K562 (cell line): ENCODE measurements around the gene C19orf44. TPM values are rescaled to one million over a fixed set of nuclear protein-coding genes. Genes with fewer than 3 reads are reported as not detected.

Source experiments
- HMG20B ChIP-seq: fragments of 250-450 bp; sonication (Bioruptor Pico); IDR thresholded peaks from 2 replicates; pipeline ENCODE4 v1.5.0; 2021; ENCODE audit warnings: mild to moderate bottlenecking
- HOXB6 ChIP-seq: fragments of 250-450 bp; sonication (Bioruptor Pico); IDR thresholded peaks from 2 replicates; pipeline ENCODE4 v1.5.1; 2022; ENCODE audit warnings: mild to moderate bottlenecking, borderline replicate concordance
- JUN ChIP-seq, 2 experiments: sonication (generic) in 1 of 2; formaldehyde crosslinking in 1 of 2; IDR thresholded peaks; 2 replicates each; pipeline versions ENCODE4 v1.6.1 to v1.8.0; 2012 to 2022; ENCODE audit warnings: borderline replicate concordance in 2 of 2, mild to moderate bottlenecking in 2 of 2, improper control_type of control experiment in 1 of 2, low read depth in 1 of 2, low read length in 1 of 2, missing genetic modification reagents in 1 of 2
- KLF13 ChIP-seq: fragments of 450-650 bp; IDR thresholded peaks from 2 replicates; pipeline ENCODE4 v1.6.1; 2016; ENCODE audit warnings: missing genetic modification characterization, low read depth, mild to moderate bottlenecking, missing compliant biosample characterization, moderate library complexity, borderline replicate concordance
- MTA1 ChIP-seq: fragments of 450-650 bp; IDR thresholded peaks from 2 replicates; pipeline ENCODE4 v1.6.1; 2017; ENCODE audit warnings: borderline replicate concordance
- NKRF ChIP-seq: fragments of 450-650 bp; IDR thresholded peaks from 2 replicates; pipeline ENCODE4 v1.6.1; 2016; ENCODE audit warnings: borderline replicate concordance
- NRF1 ChIP-seq, 2 experiments: fragments of 450-650 bp; IDR thresholded peaks in 1 of 2; conservative IDR thresholded peaks in 1 of 2; 2 replicates each; pipeline ENCODE4 v1.6.1; 2014; ENCODE audit warnings: mild to moderate bottlenecking in 2 of 2
- RBFOX2 ChIP-seq: fragments of 200-400 bp; formaldehyde crosslinking; IDR thresholded peaks from 2 replicates; pipeline ENCODE4 v1.6.1; 2017; ENCODE audit warnings: low read depth, mild to moderate bottlenecking, low read length, moderate library complexity
- SIN3A ChIP-seq, 2 experiments: fragments of 150-350 bp in 1 of 2; IDR thresholded peaks; 2 replicates each; pipeline ENCODE4 v1.6.1; 2011 to 2016; ENCODE audit warnings: borderline replicate concordance in 2 of 2, low read depth in 2 of 2, low read length in 2 of 2, mild to moderate bottlenecking in 2 of 2, moderate library complexity in 2 of 2; ENCODE audit not compliant: control insufficient read depth in 1 of 2
- SUPT5H ChIP-seq: fragments of 450-650 bp; IDR thresholded peaks from 2 replicates; pipeline ENCODE4 v1.6.1; 2016
- ZNF77 ChIP-seq: fragments of 250-450 bp; sonication (Bioruptor Pico); IDR thresholded peaks from 2 replicates; pipeline ENCODE4 v1.5.0; 2020
- polyA plus RNA-seq, 8 experiments: library from polyadenylated mRNA; depleted of rRNA in 4 of 8; stranded (reverse) in 5 of 8; unstranded in 3 of 8; fragments of >200 nt; fragmentation: Nextera tagmentation in 2 of 8; fragmentation: Illumina TruSeq in 1 of 8; extraction: Ambion mirVana in 2 of 8; extraction: Trizol in 1 of 8; gene quantifications; 2 replicates each; pipeline versions ENCODE4 v1.2.1 to v1.2.3, GENCODE V29; 2011 to 2014; ENCODE audit warnings: inconsistent platforms in 1 of 8, missing spikeins in 1 of 8
- total RNA-seq, 7 experiments: library from RNA; depleted of rRNA in 6 of 7; stranded (reverse); fragments of >200 nt in 6 of 7; fragmentation: Illumina TruSeq in 2 of 7; extraction: Trizol in 2 of 7; gene quantifications; 2 replicates each; pipeline versions ENCODE4 v1.2.1 to v1.2.3, GENCODE V29; 2011 to 2021; ENCODE audit warnings: low replicate concordance in 1 of 7
- TF ChIP-seq, protein P1 (sequence below): fragments of 250-450 bp; sonication (Bioruptor Pico); IDR thresholded peaks from 2 replicates; pipeline ENCODE4 v1.8.0; 2021; ENCODE audit warnings: borderline replicate concordance, mild to moderate bottlenecking, moderate library complexity; ENCODE audit not compliant: poor library complexity, severe bottlenecking
- TF ChIP-seq, protein P2 (sequence below): fragments of 450-650 bp; IDR thresholded peaks from 2 replicates; pipeline ENCODE4 v1.6.1; 2016
- TF ChIP-seq, protein P3 (sequence below): fragments of 450-650 bp; IDR thresholded peaks from 2 replicates; pipeline ENCODE4 v1.6.1; 2016; ENCODE audit warnings: low read depth

Gene C19orf44
- total and polyA plus RNA-seq, 9 of the 15 experiments (the other 6 are each of a cell fraction or from before 2014, with no cell fraction given), result 0.41 to 7.7 (median 3.5) TPM

- TF ChIP-seq HMG20B (CRISPR knock-in tag) (no peak), MTA1 (no peak), NRF1 (conservative IDR thresholded peaks at IDR 0.05 in 1 of 2, IDR thresholded peaks at IDR 0.05 in 1 of 2) (peak; percentile 94 to 95), NKRF (peak; percentile 71), JUN (IDR thresholded peaks at IDR 0.05; ENCODE audit: borderline replicate concordance, low read depth, low read length) (0 out of 2 replicates have a peak, but pooled peaks have one; percentile 25), JUN (CRISPR knock-in tag; IDR thresholded peaks at IDR 0.05; ENCODE audit: borderline replicate concordance) (no peak), SIN3A (IDR thresholded peaks at IDR 0.05; ENCODE audit: borderline replicate concordance in 2 of 2, control insufficient read depth in 1 of 2, low read depth in 2 of 2, low read length in 2 of 2) (peak; percentile 45 to 89; a peak in 2 of 4 replicates), HOXB6 (CRISPR knock-in tag) (no peak), SUPT5H (peak; percentile 93), KLF13 (tag) (peak; percentile 80; the same call in 1 of the 2 replicates), ZNF77 (CRISPR knock-in tag) (no peak), RBFOX2 (peak; percentile 96)
- TF ChIP-seq, protein P1, sequence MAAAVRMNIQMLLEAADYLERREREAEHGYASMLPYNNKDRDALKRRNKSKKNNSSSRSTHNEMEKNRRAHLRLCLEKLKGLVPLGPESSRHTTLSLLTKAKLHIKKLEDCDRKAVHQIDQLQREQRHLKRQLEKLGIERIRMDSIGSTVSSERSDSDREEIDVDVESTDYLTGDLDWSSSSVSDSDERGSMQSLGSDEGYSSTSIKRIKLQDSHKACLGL, result no peak
- TF ChIP-seq, protein P2, sequence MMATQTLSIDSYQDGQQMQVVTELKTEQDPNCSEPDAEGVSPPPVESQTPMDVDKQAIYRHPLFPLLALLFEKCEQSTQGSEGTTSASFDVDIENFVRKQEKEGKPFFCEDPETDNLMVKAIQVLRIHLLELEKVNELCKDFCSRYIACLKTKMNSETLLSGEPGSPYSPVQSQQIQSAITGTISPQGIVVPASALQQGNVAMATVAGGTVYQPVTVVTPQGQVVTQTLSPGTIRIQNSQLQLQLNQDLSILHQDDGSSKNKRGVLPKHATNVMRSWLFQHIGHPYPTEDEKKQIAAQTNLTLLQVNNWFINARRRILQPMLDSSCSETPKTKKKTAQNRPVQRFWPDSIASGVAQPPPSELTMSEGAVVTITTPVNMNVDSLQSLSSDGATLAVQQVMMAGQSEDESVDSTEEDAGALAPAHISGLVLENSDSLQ, result peak; percentile 61; the same call in 1 of the 2 replicates
- TF ChIP-seq, protein P3, sequence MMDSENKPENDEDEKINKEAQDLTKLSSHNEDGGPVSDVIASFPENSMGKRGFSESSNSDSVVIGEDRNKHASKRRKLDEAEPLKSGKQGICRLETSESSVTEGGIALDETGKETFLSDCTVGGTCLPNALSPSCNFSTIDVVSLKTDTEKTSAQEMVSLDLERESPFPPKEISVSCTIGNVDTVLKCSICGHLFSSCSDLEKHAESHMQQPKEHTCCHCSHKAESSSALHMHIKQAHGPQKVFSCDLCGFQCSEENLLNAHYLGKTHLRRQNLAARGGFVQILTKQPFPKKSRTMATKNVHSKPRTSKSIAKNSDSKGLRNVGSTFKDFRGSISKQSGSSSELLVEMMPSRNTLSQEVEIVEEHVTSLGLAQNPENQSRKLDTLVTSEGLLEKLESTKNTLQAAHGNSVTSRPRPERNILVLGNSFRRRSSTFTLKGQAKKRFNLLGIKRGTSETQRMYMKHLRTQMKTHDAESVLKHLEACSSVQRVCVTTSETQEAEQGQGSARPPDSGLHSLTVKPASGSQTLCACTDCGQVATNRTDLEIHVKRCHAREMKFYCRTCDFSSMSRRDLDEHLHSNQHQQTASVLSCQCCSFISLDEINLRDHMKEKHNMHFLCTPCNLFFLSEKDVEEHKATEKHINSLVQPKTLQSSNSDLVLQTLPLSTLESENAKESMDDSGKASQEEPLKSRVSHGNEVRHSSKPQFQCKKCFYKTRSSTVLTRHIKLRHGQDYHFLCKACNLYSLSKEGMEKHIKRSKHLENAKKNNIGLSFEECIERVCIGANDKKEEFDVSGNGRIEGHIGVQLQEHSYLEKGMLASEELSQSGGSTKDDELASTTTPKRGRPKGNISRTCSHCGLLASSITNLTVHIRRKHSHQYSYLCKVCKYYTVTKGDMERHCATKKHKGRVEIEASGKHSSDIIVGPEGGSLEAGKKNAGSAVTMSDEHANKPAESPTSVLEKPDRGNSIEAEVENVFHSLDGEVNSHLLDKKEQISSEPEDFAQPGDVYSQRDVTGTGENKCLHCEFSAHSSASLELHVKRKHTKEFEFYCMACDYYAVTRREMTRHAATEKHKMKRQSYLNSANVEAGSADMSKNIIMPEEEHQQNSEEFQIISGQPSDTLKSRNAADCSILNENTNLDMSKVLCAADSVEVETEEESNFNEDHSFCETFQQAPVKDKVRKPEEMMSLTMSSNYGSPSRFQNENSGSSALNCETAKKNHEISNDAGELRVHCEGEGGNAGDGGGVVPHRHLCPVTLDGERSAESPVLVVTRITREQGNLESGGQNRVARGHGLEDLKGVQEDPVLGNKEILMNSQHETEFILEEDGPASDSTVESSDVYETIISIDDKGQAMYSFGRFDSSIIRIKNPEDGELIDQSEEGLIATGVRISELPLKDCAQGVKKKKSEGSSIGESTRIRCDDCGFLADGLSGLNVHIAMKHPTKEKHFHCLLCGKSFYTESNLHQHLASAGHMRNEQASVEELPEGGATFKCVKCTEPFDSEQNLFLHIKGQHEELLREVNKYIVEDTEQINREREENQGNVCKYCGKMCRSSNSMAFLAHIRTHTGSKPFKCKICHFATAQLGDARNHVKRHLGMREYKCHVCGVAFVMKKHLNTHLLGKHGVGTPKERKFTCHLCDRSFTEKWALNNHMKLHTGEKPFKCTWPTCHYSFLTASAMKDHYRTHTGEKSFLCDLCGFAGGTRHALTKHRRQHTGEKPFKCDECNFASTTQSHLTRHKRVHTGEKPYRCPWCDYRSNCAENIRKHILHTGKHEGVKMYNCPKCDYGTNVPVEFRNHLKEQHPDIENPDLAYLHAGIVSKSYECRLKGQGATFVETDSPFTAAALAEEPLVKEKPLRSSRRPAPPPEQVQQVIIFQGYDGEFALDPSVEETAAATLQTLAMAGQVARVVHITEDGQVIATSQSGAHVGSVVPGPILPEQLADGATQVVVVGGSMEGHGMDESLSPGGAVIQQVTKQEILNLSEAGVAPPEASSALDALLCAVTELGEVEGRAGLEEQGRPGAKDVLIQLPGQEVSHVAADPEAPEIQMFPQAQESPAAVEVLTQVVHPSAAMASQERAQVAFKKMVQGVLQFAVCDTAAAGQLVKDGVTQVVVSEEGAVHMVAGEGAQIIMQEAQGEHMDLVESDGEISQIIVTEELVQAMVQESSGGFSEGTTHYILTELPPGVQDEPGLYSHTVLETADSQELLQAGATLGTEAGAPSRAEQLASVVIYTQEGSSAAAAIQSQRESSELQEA, result peak; percentile 90
These were observed 46.1 kb downstream of the C19orf44 start, which contains the start of gene CHERP (continued) for GRCh38 chr19:16542045-16542909.
